H1 (cell line): Measurements from ENCODE around the gene CAST. TPM values are rescaled to one million over a fixed set of nuclear protein-coding genes. Genes with fewer than 3 reads are reported as not detected.

Experiments used
- MAX ChIP-seq: IDR thresholded peaks from 2 replicates; pipeline ENCODE4 v1.6.1; 2012; ENCODE audit warnings: inconsistent platforms
- polyA plus RNA-seq, 7 experiments: library from polyadenylated mRNA; depleted of rRNA in 3 of 7; stranded (reverse) in 5 of 7; unstranded in 2 of 7; fragments of >200 nt in 5 of 7; fragments of 200-250 nt in 2 of 7; gene quantifications; 1 replicate in 5 of 7; 2 replicates in 1 of 7; 4 replicates in 1 of 7; pipeline versions ENCODE4 v1.2.1 to v1.2.3, GENCODE V29; 2011 to 2013; ENCODE audit warnings: missing spikeins in 2 of 7, mixed read lengths in 2 of 7
- total RNA-seq: library from RNA; stranded (reverse); fragmentation: NEBNext Ultra II Directional; extraction: Animal tissue kit (Norgen Biotek cat#: 25700); gene quantifications from 2 replicates; pipeline ENCODE4 v1.2.1, GENCODE V29; 2021
- TF ChIP-seq, protein P1 (sequence below): IDR thresholded peaks from 2 replicates; pipeline ENCODE4 v1.6.1; 2011; ENCODE audit warnings: low read depth, mild to moderate bottlenecking, low read length; ENCODE audit not compliant: insufficient read depth

CAST gene
- total and polyA plus RNA-seq, 2 of the 8 experiments (the other 6 are each of a cell fraction or from before 2014, with no cell fraction given), result 9.0 to 48.2 TPM

- TF ChIP-seq, protein P1, sequence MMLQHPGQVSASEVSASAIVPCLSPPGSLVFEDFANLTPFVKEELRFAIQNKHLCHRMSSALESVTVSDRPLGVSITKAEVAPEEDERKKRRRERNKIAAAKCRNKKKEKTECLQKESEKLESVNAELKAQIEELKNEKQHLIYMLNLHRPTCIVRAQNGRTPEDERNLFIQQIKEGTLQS, result no peak
- no peak for TF ChIP-seq MAX
Observed at GRCh38 chr5:96808868-96809558, 146.8 kb downstream of the CAST start (continued).
